Ammon's horn (tissue), 1 donor: ENCODE measurements around the gene TASP1.
A peak's percentile ranks its signal among the peaks of the same experiment; 100 is the strongest.
"Not testable (repeated sequence)": the region's sequence is repeated elsewhere in the genome, so short reads cannot be mapped to it uniquely, and the experiment has no call there.

Experiments used
- DNase-seq: peaks from one replicate; pipeline ENCODE4 v3.0.0-alpha.2; 2016; ENCODE audit warnings: low spot score

The TASP1 gene

DNA sequence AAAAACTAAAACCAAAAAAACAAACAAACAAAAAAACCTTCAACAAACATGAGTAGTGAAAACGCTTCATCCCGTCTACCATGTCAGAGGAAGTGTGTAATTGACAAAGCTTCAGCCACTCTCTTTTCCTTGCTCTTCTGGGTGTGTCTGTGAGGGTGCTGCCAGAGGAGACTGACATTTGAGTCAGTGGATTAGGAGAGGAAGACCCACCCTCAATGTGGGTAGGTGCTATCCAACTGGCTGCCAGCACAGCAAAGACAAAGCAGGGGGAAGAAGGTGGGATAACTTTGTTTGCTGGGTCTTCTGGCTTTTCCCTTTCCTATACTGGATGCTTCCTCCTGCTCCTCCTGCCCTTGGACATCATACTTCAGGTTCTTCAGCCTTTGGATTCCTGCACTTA lies 145.6 kb downstream of the TASP1 start:
- DNase-seq = no peak

DNA sequence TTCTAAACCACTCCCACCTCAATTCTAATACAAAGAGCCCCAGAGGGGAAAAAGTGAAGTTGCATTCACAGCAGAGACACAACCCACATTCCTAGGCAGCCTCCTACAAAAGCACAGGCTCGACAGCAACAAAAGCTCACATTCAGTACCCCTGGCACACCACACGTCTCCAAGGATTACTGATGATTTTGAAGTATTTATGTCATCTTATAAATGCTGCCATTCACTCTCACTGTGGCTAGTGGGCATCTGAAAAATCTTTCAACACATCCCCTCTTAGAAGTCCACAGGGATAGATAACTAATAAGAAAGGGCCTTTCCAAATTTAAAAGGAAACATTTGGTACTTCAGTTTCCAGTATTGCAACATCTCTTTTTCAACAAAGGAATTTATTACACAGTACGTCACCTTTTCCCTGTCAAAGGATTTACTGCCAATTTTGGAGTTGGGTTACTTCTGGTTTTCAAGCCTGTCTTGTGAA lies 146.7 kb downstream of the TASP1 start:
- peak; percentile 19 for DNase-seq

DNA sequence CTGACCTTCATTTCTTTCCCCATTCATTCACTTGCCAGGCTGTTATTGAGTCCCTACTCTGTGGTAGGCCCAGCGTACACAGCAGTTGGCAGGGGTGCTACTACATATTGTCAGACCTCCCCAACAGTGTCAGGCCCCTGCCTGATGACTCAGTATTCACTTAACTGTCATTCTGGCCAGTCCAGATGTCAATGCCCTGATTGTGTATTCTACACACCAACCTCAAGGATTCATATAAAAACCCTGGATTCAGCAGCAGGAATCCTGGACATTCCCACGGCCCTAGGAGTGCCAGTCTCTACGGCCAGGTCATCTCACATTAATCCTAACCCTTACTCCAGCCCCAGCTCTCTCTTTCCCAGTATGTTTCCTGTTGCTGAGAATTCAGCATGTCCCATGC lies 151.5 kb downstream of the TASP1 start:
- DNase-seq = no peak

DNA sequence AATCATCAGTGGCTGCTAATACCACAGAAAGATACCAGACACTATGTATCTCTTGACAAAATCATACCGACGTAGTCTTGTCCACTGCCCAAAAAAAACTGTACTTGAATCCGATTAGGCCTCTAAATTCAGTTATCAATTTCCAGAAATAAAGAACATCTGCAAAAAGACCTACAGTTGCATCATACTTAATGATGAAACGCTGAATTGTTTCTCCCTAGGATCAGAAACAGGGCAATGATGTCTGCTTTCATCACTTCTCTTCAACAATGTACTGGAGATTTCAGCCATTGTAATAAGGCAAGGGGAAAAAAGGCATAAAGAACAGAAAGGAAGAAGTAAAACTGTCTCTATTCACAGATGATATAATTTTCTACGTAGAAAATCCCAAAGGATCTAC lies 152.0 kb downstream of the TASP1 start:
- DNase-seq = no peak

DNA sequence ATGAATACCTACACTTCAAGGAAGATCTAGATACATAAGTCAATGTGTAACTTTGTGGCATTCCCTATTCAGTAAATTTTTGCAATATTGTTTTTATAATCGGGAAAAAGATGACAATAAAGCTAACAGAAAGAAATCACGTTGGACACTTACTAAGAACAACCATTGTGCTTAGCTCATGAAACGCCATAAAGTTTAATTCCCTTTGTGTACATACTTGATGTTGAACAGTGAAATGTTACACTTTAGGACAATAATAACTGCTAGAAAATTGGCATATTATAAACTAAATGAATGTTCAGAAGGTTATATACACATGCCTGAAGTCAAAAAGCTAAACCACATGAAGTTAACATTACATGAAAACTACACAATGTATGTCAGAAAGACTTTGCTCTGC lies 153.2 kb downstream of the TASP1 start:
- no peak for DNase-seq

DNA sequence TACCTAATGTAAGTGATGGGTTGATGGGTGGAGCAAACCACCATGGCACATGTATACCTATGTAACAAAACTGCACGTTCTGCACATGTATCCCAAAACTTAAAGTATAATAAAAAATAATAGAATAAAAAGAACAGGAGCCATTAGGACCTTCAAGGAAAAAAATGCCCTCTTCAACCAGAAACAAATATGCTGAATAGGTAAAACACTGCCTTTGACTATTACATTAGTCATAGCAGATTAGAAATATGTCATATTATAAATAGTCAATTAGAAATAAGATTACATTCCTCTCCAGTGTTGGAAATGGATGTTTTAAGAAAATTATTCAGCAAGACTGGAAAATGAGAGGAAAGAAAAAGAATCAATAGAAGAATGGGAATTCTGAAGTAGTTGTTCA lies 153.7 kb downstream of the TASP1 start:
- DNase-seq = not testable (repeated sequence)

DNA sequence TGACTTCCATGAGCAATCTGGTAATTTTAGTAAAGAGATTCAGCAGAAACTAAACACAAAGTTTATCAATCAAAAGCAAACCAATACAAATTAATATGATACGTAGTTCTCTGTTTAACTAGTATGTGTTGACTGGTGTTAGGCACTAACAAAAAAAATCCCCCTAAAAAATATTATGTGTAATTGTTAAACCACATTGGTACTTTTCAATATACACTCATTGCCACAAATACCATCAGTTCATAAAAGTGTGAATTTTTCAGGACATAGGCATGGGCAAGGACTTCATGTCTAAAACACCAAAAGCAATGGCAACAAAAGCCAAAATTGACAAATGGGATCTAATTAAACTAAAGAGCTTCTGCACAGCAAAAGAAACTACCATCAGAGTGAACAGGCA lies 155.3 kb downstream of the TASP1 start:
- DNase-seq = not testable (repeated sequence)

DNA sequence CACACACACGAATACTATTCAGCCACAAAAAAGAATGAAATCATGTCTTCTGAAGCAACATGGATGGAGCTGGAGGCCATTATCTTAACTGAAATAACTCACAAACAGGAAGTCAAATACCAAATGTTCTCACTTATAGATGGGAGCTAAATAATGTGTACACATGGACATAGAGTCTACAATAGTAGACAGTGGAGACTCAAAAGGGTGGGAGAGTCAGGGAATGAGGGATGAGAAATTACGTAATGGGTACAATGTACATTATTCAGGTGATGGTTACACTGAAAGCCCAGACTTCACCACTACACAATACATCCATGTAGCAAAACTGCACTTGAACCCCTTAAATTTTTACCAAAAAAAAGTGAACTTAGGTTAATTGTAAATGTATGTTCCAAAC lies 160.4 kb downstream of the TASP1 start:
- DNase-seq = no peak

DNA sequence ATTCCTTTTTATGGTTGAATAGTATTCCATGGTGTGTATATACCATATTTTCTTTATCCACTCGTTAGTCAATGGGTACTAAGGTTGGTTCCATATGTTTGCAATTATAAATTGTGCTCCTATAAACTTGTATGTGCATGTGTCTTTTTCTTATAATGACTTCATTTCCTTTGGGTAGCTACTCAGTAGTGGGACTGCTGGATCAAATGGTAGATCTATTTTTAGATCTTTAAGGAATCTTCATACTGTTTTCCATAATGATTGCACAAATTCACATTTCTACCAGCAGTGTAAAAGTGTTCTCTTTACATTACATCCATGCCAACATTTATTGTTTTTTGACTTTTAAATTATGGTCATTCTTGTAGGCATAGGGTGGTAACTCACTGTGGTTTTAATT lies 164.3 kb downstream of the TASP1 start:
- no peak for DNase-seq

DNA sequence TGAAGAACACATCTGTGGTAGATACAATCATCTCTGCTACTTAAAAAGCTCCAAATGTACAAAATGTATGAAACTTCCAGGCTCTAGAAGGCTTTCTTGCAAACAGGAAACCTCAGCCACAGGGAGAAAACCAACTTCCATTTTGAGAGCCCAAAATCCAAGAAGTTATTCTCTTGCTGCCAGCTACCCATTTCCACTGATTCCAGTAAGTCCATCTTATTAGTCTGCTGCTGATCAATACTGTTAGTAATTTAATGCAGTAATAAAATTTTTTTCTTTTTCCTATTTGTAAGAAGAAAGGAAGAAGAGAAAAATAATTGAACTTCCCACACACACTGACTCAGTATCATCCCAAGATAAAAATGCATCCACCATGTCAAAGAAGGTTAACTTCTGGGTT lies 169.5 kb downstream of the TASP1 start:
- no peak for DNase-seq

DNA sequence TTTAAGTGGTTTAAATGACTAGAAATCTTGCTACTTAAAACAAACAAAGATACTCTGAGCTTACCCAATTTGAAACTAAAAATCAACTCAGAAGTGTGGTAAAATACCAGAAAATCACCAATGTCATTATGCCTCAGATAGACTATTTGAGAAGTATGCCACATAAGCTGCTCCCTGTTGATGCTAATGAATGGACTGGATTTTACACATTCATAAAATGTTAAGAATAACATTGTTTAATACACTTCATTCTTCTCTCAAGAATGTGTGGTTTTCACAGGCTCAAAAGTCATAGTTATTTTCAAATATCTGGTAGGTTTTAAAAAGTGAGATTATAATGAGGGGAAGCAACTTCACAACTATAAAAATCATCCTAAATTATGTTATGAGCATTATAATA lies 170.6 kb downstream of the TASP1 start:
- DNase-seq = no peak

DNA sequence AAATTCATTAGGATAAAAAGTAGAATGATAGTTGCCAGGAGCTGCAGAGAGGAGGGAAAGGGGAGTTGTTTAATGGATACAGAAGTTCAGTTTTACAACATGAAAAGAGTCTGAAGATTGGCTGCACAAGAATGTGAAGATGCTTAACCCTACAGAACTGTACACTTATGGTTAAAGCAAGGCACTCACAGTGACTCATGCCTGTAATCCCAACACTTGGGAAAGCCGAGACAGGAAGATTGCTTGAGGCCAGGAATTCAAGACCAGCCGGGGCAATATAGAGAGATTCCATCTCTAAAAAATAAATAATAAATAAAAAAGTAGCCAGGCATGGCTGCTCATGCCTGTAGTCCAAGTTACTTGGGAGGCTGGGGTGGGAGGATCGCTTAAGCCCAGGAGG lies 174.0 kb downstream of the TASP1 start:
- DNase-seq = no peak

DNA sequence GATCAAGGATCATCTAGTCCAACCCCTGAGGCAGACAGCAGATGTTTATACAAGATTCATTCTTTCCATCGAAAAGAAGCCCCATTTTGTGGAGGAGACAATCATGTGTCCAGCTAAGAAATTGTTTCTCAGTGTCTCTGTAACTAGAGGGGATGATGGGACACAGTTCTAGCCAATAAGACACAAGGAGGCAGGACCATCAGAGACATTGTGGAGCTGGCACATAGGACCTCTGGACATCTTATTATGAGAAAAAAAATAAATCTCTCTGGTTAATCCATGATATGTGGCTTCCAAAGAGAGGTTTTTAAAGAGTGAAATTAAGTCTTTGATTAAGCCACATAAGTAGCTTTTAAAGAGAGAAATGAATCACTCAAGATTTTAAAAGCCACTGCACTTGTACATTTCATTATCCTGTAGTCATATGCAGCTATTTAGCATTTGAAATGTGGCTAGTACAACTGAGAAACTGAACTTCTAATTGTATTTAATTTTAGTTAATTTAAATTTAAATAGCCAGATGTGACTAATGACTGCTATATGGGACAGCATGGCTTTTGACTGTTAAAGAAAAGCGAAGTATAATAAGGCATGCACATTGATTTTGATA lies 176.8 kb downstream of the TASP1 start:
- no peak for DNase-seq

DNA sequence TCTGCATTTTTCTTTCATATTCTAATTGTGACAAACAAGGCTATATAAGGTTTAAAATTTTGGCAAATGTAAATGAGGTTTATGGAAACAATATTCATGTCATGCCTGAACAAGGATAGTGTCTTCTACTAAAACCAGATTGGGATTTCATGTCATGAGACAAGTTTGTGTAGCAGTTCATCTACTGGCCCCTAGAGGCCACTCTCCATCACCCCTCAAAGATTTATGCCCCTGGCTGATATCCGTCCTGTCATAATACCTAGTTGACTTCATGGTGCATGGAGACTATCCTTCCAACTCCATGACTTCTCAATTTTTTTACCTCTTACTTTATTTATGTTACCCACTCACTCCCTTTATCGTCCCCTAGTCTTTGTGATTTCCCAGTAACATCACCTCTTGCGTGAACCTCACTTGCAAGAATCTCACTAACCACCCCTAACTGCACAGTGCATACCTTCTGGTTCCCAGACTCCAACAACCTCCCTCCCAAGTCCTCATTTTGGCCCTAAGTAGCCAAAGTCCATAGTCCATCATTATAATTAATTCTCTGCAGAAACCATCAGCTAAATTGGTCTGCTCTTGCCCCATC lies 179.8 kb downstream of the TASP1 start:
- no peak for DNase-seq

DNA sequence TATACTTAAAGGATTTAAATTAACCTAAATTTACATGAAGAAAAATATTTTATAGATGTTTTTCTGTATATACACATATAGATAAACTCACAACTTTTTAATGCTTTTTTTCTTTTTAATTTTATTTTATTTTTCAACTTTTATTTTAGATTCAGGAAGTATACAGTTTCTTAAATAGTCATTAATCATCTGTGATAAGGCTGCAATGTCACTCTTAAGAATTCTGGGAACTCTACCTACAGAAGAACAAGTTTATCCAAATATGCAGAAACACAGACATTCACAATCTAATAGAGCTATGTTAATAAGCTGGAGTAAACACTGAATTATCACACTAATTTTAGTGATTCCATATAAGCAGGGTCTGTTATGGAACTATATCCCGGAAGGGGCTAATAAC lies 181.2 kb downstream of the TASP1 start:
- DNase-seq = no peak

DNA sequence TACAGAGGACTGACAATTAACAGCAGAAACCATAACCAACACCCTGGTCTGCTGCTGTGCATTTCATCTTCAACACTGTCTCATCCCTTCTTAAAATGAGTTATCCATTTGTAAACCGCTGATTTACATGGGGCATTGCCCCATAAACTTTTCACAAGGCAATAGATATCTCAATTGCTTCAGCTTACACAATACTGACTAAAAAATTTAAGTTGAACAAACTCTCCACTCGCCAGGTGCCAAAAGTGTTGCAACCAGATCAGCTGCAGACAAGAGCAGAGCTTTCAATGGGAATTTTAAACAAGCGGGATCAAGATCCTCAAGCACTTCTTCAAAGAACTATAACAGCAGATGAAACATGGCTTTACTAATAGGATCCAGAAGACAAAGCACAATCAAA lies 183.0 kb downstream of the TASP1 start:
- no peak for DNase-seq

DNA sequence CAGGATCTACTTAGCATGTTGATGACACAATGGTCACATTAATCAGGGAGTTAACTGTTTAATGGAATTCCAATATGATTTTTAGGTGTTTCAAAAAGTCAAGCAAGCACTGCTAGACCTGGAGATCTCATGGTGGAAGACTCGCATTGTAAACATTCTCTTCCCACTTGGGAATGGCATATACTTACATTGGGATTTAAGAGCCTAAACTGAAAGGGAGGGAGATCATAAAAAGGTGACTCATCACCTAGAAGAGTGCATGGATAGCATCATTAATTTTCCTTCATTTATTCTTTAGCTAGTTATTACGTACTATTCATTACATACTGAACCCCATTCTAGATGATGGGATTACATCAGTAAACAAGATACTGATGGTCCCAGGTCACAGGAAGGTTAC lies 185.4 kb downstream of the TASP1 start:
- DNase-seq = no peak

DNA sequence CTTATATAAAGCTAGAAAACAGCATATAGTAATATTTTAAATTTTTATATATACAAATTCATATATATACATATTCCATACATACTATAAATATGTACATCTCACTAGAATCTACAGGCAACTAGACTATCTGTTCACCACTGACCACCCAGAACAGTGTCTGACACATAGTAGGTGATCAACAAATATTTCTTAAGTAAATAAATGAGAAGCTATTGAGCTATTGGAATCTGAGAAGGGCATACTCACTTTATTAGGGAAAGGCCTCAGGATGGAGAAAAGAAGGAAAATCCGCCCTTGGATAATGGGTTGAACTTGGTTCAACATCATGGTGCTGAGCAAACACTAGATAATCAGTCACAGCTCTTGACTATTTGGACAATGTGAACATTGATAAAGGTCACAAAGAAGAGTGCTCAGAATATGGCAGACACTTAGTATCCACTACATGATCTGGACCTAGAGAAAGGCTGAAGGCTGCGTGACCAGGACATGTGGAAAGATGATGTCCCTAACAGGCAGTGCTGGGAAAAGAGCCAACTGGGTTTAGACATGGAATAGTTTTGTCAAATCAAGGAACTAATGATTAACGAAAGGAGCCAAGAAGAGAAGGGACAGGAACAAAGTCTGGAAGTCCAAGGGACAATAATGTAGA lies 186.1 kb downstream of the TASP1 start:
- no peak for DNase-seq

DNA sequence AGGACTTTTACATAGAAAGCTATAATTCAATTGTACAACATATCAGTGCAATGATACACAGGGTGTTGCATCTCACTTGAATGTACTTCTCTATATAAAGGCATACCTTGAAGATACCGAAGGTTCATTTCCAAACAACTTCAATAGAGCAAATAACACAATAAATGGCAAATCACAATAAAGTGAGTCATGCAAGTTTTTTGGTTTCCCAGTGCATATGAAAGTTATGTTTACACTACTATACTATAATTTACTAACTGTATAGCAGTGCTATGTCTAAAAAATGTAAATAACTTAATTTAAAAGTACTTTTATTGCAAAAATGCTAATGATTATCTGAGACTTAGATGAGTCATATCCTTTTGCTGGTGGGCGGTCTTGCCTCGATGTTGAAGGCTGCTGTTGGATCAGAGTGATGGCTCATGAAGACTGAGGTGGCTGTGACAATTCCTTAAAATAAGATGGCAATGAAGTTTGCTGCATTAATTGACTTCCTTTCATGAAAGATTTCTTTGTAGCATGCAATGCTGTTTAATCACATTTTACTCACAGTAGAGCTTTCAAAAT lies 188.8 kb downstream of the TASP1 start:
- no peak for DNase-seq

DNA sequence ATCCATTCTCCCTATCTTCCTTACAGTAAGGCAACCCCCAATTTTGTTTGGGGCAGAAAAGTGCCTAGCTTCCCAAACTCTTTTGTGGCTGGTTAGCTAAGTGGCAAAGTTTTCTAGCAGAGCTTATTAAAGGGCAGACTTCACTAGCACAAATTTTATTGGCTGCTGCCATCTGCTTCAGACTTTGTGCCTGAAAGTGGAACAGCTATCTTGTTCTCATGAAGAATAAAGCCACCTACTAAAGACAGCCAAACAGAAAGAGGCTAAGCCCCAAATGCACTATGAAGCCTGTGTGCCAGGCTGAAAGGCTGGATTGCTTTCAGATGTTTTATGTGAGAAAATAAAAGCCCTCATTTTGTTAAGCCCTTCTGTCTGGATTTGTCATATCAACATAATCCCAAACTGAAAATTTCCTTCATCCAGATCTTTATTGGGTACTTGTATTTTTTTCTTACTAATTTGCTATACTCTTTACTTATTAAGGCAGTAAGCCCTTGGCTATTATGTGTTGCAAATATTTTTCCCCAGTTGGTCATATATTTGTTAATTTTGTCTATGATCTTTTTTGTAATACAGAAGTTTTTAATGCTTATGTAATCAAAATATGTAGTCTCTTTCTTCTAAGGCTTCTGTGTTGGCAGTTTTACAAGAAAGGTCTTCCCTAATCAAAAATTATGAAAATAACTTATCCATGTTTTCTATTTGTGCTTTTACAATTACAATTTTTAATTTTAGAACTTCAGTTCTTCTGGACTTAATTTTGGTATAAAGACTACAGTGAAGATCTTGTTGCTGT lies 191.1 kb downstream of the TASP1 start:
- DNase-seq = peak; percentile 27

DNA sequence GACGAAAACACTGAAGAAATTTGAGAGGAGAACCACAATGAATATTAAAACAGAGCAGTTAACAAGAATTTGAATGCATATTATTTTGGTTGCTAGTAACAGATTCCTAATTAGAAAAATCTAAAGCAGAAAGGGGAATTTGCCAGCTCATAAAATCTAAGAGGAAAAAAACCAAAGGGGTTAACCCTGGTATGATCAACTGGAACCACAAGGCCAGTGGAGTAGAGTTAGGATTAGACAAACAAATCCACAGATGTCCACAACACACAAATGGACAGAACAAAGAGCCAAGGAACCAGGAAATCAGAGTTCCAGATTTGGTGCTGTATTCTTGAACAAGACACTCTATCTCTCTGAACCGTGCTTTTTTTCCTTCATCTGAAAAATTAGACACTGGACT lies 195.0 kb downstream of the TASP1 start:
- DNase-seq = no peak

DNA sequence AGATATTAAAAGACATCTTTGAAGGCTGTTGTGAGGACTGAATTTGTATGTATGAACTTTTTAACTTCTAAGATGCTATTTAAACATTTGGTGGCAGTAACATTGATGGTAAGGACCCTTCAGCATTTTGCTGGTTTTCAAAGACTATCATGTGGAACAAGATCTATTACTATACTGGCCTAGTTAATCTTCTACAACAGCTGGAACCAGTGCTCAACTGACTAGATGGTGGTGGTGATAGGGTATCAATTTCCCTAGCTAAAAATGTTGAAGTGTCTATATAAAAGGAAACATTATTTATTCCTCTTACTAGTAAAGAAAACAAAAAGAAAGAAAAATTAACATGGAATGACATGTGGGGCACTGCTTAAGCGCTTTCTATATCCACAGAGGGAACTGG lies 195.7 kb downstream of the TASP1 start:
- no peak for DNase-seq

DNA sequence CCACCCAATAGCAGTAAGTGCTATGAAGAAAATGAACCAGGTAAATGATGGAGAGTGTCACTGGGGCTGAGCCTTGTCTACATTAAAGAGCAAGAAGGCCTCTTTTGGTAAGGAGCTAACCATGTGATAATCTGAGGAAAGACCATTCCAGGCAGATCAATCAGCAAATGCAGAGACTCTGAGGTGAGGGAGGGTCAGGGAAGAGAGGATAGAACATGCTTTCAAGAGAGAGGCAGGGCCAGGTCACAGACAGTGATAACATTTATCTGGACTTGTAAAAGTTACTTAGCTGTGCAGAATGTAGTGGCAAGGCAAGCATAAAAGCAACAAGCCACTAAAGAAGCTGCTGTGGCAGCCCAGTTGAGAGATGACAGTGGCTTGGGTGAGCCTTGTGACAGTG lies 197.3 kb downstream of the TASP1 start:
- no peak for DNase-seq
